Loucy (cell line): ENCODE measurements around the gene CPZ.

Experiments
- EZH2phosphoT487 ChIP-seq: fragments of 200-600 bp; IDR thresholded peaks from 2 replicates; pipeline ENCODE4 v1.6.1; 2018; ENCODE audit warnings: antibody characterized with exemption, mild to moderate bottlenecking, moderate library complexity, borderline replicate concordance
- TF ChIP-seq, protein P1 (sequence below): fragments of 200-600 bp; sonication (generic); conservative IDR thresholded peaks from 2 replicates; pipeline ENCODE4 v1.5.1; 2014; ENCODE audit warnings: mild to moderate bottlenecking, antibody characterized with exemption, low read length

DNA sequence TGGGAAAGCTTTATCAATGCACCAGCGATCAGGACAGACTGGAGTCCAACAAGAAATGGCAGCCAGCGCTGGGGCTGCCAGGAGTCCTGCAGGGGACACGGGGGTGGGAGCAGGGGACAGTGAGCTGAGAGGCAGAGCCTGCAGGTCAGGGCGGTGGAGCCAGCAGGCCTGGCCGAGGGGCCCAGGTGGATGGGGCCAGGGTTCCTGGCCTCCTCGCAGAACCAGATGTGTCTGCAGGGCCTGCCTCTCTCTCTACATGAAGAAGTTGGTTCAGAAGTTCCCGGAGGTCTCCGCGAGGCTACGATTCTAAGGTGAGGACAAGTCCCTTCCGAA is 63.6 kb downstream of the CPZ start:
- TF ChIP-seq, protein P1, sequence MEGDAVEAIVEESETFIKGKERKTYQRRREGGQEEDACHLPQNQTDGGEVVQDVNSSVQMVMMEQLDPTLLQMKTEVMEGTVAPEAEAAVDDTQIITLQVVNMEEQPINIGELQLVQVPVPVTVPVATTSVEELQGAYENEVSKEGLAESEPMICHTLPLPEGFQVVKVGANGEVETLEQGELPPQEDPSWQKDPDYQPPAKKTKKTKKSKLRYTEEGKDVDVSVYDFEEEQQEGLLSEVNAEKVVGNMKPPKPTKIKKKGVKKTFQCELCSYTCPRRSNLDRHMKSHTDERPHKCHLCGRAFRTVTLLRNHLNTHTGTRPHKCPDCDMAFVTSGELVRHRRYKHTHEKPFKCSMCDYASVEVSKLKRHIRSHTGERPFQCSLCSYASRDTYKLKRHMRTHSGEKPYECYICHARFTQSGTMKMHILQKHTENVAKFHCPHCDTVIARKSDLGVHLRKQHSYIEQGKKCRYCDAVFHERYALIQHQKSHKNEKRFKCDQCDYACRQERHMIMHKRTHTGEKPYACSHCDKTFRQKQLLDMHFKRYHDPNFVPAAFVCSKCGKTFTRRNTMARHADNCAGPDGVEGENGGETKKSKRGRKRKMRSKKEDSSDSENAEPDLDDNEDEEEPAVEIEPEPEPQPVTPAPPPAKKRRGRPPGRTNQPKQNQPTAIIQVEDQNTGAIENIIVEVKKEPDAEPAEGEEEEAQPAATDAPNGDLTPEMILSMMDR: no peak
- TF ChIP-seq EZH2phosphoT487: no peak
